Measurements from ENCODE around the gene C1orf198. TPM values are rescaled to one million over a fixed set of nuclear protein-coding genes. Genes with fewer than 3 reads are reported as not detected.

Gene C1orf198
- total and polyA plus RNA-seq, 2 experiments from 2014 or later: 76.2 to 123 TPM

- H3K4me2 ChIP-seq (ENCODE audit: unreplicated experiment): no peak overlapping the region
- 94 to 98% methylated on average over 8 of the region's 8 CpGs for WGBS, 2 experiments (ENCODE audit: low coverage in 1 of 2, low lambda C conversion rate in 2 of 2, missing lambda C conversion rate in 2 of 2)
Measured at GRCh38 chr1:230842801-230843200, 25.5 kb downstream of the C1orf198 start.

GRCh38 chr1:230839173-230839572 lies 29.1 kb downstream of the C1orf198 start:
- peaks cover 28% of the 10 kb centered on the region for H3K36me3 ChIP-seq (ENCODE audit: low read depth)

More at GRCh38 chr1:230842801-230843200, 25.5 kb downstream of the C1orf198 start:
- Histone ChIP-seq H3K9me2 (ENCODE audit: insufficient read depth) (no peaks in the 10 kb centered on the region), H3K9me3 (ENCODE audit: low read depth) (no peaks in the 10 kb centered on the region), H3K27ac (no peak overlapping the region), H4K20me1 (ENCODE audit: insufficient read depth) (peaks cover 6% of the 10 kb centered on the region; the same call in 1 of the 2 replicates), H3K9ac (no peak overlapping the region), H3K36me3 (ENCODE audit: low read depth) (peaks cover 22% of the 10 kb centered on the region; the same call in 1 of the 2 replicates), H3F3A (ENCODE audit: insufficient read depth) (peaks cover 6% of the 10 kb centered on the region; the same call in 1 of the 2 replicates), H2AFZ (no peak overlapping the region), H3K4me1 (ENCODE audit: insufficient read depth) (peaks cover 6% of the 10 kb centered on the region; the same call in 1 of the 2 replicates), H3K79me2 (ENCODE audit: insufficient read depth) (peaks cover 61% of the 10 kb centered on the region), H3K4me3 (no peak overlapping the region), H3K27me3 (replicated peaks; ENCODE audit: insufficient read depth) (no peaks in the 10 kb centered on the region)
- no peak for DNase-seq
- TF ChIP-seq EZH2phosphoT487 (IDR thresholded peaks at IDR 0.05; ENCODE audit: insufficient read depth, low read depth): no peak
- no peak for TF ChIP-seq EZH2 (IDR thresholded peaks at IDR 0.05; ENCODE audit: insufficient read depth, poor library complexity, severe bottlenecking)
- in situ Hi-C loops (cut with MboI): no loop called here

GRCh38 chr1:230836793-230837192 lies 31.5 kb downstream of the C1orf198 start:
- Histone ChIP-seq H3K27me3 (replicated peaks; ENCODE audit: insufficient read depth) (no peaks in the 10 kb centered on the region), H2AFZ (no peak overlapping the region), H3K4me1 (ENCODE audit: insufficient read depth) (peaks cover 13% of the 10 kb centered on the region), H4K20me1 (ENCODE audit: insufficient read depth) (peaks cover 6% of the 10 kb centered on the region; the same call in 1 of the 2 replicates), H3K9me2 (ENCODE audit: insufficient read depth) (no peaks in the 10 kb centered on the region), H3K9ac (no peak overlapping the region), H3K79me2 (ENCODE audit: insufficient read depth) (peaks cover 22% of the 10 kb centered on the region), H3K4me3 (no peak overlapping the region), H3K4me2 (ENCODE audit: unreplicated experiment) (no peak overlapping the region), H3K9me3 (ENCODE audit: low read depth) (no peaks in the 10 kb centered on the region), H3K36me3 (ENCODE audit: low read depth) (peaks cover 20% of the 10 kb centered on the region), H3F3A (ENCODE audit: insufficient read depth) (peaks cover 6% of the 10 kb centered on the region), H3K27ac (no peak overlapping the region)
- DNase-seq: no peak
- in situ Hi-C loops (cut with MboI): no loop called here
- WGBS, 2 experiments (ENCODE audit: low coverage in 1 of 2, low lambda C conversion rate in 2 of 2, missing lambda C conversion rate in 2 of 2): 79 to 88% methylated on average over 5 of the region's 5 CpGs
- TF ChIP-seq EZH2 (IDR thresholded peaks at IDR 0.05; ENCODE audit: insufficient read depth, poor library complexity, severe bottlenecking): no peak
- no peak for TF ChIP-seq EZH2phosphoT487 (IDR thresholded peaks at IDR 0.05; ENCODE audit: insufficient read depth, low read depth)

More at GRCh38 chr1:230839173-230839572, 29.1 kb downstream of the C1orf198 start:
- Histone ChIP-seq H3K27me3 (replicated peaks; ENCODE audit: insufficient read depth) (no peaks in the 10 kb centered on the region), H2AFZ (no peak overlapping the region), H3K4me1 (ENCODE audit: insufficient read depth) (no peaks in the 10 kb centered on the region), H3K79me2 (ENCODE audit: insufficient read depth) (peaks cover 32% of the 10 kb centered on the region), H3K4me3 (no peak overlapping the region), H3K9ac (no peak overlapping the region), H3K4me2 (ENCODE audit: unreplicated experiment) (no peak overlapping the region), H3K9me3 (ENCODE audit: low read depth) (no peaks in the 10 kb centered on the region), H3K27ac (no peak overlapping the region), H3K9me2 (ENCODE audit: insufficient read depth) (no peaks in the 10 kb centered on the region), H3F3A (ENCODE audit: insufficient read depth) (peaks cover 6% of the 10 kb centered on the region; the same call in 1 of the 2 replicates), H4K20me1 (ENCODE audit: insufficient read depth) (peaks cover 6% of the 10 kb centered on the region; the same call in 1 of the 2 replicates)
- WGBS, 2 experiments (ENCODE audit: low coverage in 1 of 2, low lambda C conversion rate in 2 of 2, missing lambda C conversion rate in 2 of 2): 56 to 62% methylated on average over 10 of the region's 10 CpGs
- TF ChIP-seq EZH2 (IDR thresholded peaks at IDR 0.05; ENCODE audit: insufficient read depth, poor library complexity, severe bottlenecking) (no peak), EZH2phosphoT487 (IDR thresholded peaks at IDR 0.05; ENCODE audit: insufficient read depth, low read depth) (no peak)
- DNase-seq: no peak
- in situ Hi-C loops (cut with MboI): no loop called here

GRCh38 chr1:230836347-230836746 lies 32.0 kb downstream of the C1orf198 start:
- peaks cover 17% of the 10 kb centered on the region for H3K79me2 ChIP-seq (ENCODE audit: insufficient read depth)
- no peaks in the 10 kb centered on the region for H3K27me3 ChIP-seq (replicated peaks; ENCODE audit: insufficient read depth)
- no peak overlapping the region for H2AFZ ChIP-seq
- in situ Hi-C loops (cut with MboI): no loop called here
- 97 to 99% methylated on average over 5 of the region's 5 CpGs for WGBS, 2 experiments (ENCODE audit: low coverage in 1 of 2, low lambda C conversion rate in 2 of 2, missing lambda C conversion rate in 2 of 2)
- H3K9me2 ChIP-seq (ENCODE audit: insufficient read depth): no peaks in the 10 kb centered on the region
- H3K4me3 ChIP-seq: no peak overlapping the region
- H3K4me1 ChIP-seq (ENCODE audit: insufficient read depth): peaks cover 13% of the 10 kb centered on the region
- no peak overlapping the region for H3K27ac ChIP-seq
- DNase-seq: no peak
- H3K9ac ChIP-seq: no peak overlapping the region
- peaks cover 6% of the 10 kb centered on the region; the same call in 1 of the 2 replicates for H4K20me1 ChIP-seq (ENCODE audit: insufficient read depth)
- no peaks in the 10 kb centered on the region for H3K9me3 ChIP-seq (ENCODE audit: low read depth)
- H3K4me2 ChIP-seq (ENCODE audit: unreplicated experiment): no peak overlapping the region
- H3K36me3 ChIP-seq (ENCODE audit: low read depth): peaks cover 15% of the 10 kb centered on the region
- TF ChIP-seq EZH2phosphoT487 (IDR thresholded peaks at IDR 0.05; ENCODE audit: insufficient read depth, low read depth) (no peak), EZH2 (IDR thresholded peaks at IDR 0.05; ENCODE audit: insufficient read depth, poor library complexity, severe bottlenecking) (no peak)
- H3F3A ChIP-seq (ENCODE audit: insufficient read depth): peaks cover 6% of the 10 kb centered on the region

Data from GM23248 (cell line).